ENCODE results near the gene MRAP2. TPM values are rescaled to one million over a fixed set of nuclear protein-coding genes. Genes with fewer than 3 reads are reported as not detected.

The MRAP2 gene
- total and polyA plus RNA-seq, 2 experiments from 2014 or later = 8.7 to 20.6 TPM

DNA sequence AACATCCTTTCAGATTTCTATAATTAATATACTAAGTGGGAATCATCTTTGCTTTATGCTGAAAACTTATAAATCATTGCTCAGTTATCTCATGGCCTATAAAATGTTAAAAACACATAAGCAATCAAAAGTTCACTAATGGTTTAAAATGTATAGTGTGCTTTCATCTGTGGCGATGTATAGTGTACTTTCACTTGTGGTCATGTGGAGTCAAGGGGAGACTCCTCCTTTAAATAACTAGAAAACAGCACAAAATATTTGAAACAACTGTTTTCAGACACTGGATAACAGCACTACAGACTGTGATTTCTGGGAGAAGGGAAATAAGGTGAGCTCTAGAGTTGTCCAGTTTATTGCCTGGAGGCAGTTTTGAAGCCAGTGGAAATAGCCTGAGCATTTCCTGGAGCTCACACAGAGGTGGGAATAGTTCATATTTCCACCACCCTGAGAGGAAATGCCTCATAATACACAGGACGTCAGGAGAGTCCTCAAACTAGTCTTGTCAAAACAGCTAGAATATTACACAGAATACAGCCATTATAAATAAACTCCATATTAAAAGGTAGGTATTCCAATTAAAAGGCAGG, 104.5 kb downstream of the MRAP2 start:
- H3K4me1 ChIP-seq (ENCODE audit: low read depth) = no peaks in the 10 kb centered on the region
- no peak overlapping the region for H3K4me3 ChIP-seq
- H3K27me3 ChIP-seq = no peaks in the 10 kb centered on the region
- TF ChIP-seq, protein P1, sequence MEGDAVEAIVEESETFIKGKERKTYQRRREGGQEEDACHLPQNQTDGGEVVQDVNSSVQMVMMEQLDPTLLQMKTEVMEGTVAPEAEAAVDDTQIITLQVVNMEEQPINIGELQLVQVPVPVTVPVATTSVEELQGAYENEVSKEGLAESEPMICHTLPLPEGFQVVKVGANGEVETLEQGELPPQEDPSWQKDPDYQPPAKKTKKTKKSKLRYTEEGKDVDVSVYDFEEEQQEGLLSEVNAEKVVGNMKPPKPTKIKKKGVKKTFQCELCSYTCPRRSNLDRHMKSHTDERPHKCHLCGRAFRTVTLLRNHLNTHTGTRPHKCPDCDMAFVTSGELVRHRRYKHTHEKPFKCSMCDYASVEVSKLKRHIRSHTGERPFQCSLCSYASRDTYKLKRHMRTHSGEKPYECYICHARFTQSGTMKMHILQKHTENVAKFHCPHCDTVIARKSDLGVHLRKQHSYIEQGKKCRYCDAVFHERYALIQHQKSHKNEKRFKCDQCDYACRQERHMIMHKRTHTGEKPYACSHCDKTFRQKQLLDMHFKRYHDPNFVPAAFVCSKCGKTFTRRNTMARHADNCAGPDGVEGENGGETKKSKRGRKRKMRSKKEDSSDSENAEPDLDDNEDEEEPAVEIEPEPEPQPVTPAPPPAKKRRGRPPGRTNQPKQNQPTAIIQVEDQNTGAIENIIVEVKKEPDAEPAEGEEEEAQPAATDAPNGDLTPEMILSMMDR (IDR thresholded peaks at IDR 0.05; ENCODE audit: low read depth, low read length) = no peak
- DNase-seq (ENCODE audit: low read depth in 1 of 2, low spot score in 1 of 2) = peak in 1 of 2 donors; percentile 12
- H3K27ac ChIP-seq = no peak overlapping the region
- no peaks in the 10 kb centered on the region for H3K9me3 ChIP-seq (ENCODE audit: low read depth)
- no peaks in the 10 kb centered on the region for H3K36me3 ChIP-seq

DNA sequence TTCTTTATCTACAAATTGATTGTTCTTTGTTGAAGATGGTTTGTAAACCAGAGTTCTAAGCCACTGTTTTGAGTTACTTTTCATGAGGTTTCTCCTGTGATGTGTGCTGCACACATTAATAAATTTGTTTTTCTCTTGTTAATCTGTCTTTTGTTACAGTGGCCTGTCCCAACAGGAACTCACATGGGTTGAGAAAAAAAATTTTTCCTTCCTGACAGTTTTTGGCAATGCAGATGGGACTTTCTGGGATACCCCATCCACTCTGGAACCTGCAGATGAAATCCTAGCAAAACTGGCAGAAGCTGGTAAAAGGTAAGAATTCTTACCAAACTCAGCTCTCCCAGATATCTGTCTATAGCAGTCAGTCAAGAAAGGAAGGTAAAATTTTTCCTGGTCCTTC, 105.7 kb downstream of the MRAP2 start:
- DNase-seq (ENCODE audit: low read depth in 1 of 2, low spot score in 1 of 2) = no peak
- Histone ChIP-seq H3K4me3 (no peak overlapping the region), H3K9me3 (ENCODE audit: low read depth) (no peaks in the 10 kb centered on the region), H3K4me1 (ENCODE audit: low read depth) (no peaks in the 10 kb centered on the region), H3K27me3 (no peaks in the 10 kb centered on the region), H3K27ac (no peak overlapping the region), H3K36me3 (no peaks in the 10 kb centered on the region)
- TF ChIP-seq, protein P1 (IDR thresholded peaks at IDR 0.05; ENCODE audit: low read depth, low read length) = no peak

Other genes with a start within 250 kb of the MRAP2 start
- 0.35 and 0.45 TPM in 2 replicates for gene RIPPLY2, start 180.4 kb upstream of the MRAP2 start, total RNA-seq
- 0.49 and 1.2 TPM in 2 replicates for gene RIPPLY2, start 180.4 kb upstream of the MRAP2 start, polyA plus RNA-seq
- gene CYB5R4, start 174.1 kb upstream of the MRAP2 start, total RNA-seq = 5.2 and 8.1 TPM in 2 replicates
- gene CYB5R4, start 174.1 kb upstream of the MRAP2 start, polyA plus RNA-seq = 13.6 and 14.5 TPM in 2 replicates
- gene CEP162, start 193.9 kb downstream of the MRAP2 start, total RNA-seq = 4.3 and 6.2 TPM in 2 replicates
- gene CEP162, start 193.9 kb downstream of the MRAP2 start, polyA plus RNA-seq = 9.0 and 9.8 TPM in 2 replicates

Data from cardiac muscle cell (in vitro differentiated cells and primary cell).